ENCODE data around the gene FAM53A. TPM values are rescaled to one million over a fixed set of nuclear protein-coding genes. Genes with fewer than 3 reads are reported as not detected.

Gene FAM53A
- total RNA-seq, 2 experiments from 2014 or later: 1.4 to 1.8 TPM

DNA sequence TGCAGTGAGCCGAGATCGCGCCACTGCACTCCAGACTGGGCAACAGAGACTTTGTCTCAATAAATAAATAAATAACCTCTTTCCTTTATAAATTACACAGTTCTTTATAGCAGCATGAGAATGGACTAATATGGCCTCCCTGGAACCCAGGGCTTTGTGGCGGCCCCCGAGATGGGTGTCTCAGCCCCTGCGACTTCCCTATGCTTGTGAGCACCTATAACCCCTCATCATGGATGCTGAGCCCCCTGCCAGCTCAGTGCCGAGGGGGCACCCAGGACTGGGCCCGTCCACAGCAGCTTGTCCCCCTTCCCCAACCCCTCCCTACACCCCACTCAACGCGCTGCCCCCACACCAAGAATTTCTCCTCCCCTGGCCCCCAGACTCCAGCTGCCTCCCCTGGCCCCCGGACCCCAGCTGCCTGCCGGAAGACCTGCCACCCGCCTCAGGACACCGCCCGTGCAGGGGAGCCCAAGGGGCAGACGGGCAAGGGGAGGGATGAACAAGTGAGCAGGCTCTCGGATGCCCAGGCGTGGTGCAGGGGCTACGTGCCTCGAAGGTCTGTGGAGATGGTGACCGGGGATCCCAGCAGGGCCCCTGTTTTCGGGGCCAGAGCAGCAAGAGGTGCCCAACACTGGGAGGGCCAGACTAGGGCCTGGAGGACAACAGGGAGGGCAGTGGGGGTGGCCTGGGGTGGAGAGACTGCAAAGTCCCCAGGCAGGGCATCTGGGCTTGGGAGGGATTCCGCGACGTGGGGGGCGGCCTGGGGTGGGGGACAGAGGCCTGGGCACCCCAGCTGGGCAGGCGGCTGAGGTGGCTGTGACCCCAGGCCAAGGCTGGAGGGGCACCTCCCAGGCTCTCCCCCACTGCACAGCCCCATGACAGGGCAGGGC, 74.0 kb downstream of the FAM53A start:
- intact Hi-C loops (cut with micrococcal nuclease; ENCODE audit: unreplicated experiment): no loop called here
- no peak for TF ChIP-seq EZH2phosphoT487 (IDR thresholded peaks at IDR 0.05; ENCODE audit: borderline replicate concordance, low read depth, low read length)
- TF ChIP-seq, protein P1, sequence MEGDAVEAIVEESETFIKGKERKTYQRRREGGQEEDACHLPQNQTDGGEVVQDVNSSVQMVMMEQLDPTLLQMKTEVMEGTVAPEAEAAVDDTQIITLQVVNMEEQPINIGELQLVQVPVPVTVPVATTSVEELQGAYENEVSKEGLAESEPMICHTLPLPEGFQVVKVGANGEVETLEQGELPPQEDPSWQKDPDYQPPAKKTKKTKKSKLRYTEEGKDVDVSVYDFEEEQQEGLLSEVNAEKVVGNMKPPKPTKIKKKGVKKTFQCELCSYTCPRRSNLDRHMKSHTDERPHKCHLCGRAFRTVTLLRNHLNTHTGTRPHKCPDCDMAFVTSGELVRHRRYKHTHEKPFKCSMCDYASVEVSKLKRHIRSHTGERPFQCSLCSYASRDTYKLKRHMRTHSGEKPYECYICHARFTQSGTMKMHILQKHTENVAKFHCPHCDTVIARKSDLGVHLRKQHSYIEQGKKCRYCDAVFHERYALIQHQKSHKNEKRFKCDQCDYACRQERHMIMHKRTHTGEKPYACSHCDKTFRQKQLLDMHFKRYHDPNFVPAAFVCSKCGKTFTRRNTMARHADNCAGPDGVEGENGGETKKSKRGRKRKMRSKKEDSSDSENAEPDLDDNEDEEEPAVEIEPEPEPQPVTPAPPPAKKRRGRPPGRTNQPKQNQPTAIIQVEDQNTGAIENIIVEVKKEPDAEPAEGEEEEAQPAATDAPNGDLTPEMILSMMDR (conservative IDR thresholded peaks at IDR 0.05; ENCODE audit: low read length): no peak
- CTCF ChIA-PET (ENCODE audit: unreplicated experiment): no interaction called here
- Histone ChIP-seq H3K9me2 (ENCODE audit: insufficient read depth, low read length) (no peaks in the 10 kb centered on the region), H4K20me1 (ENCODE audit: insufficient read depth, low read length) (no peaks in the 10 kb centered on the region), H3K79me2 (ENCODE audit: insufficient read depth, low read depth, low read length) (no peaks in the 10 kb centered on the region), H2AFZ (ENCODE audit: low read length) (no peak overlapping the region), H3K27ac (ENCODE audit: low read depth, low read length, poor library complexity, severe bottlenecking) (no peak overlapping the region), H3K4me3 (ENCODE audit: low read depth, low read length, poor library complexity, severe bottlenecking) (no peak overlapping the region), H3K36me3 (ENCODE audit: insufficient read depth, low read length) (no peaks in the 10 kb centered on the region), H3K4me1 (ENCODE audit: insufficient read depth, low read length, poor library complexity, severe bottlenecking) (no peaks in the 10 kb centered on the region), H3K4me2 (ENCODE audit: low read length) (no peak overlapping the region), H3K9me3 (ENCODE audit: low read length) (no peaks in the 10 kb centered on the region)
- POLR2A ChIA-PET: interaction anchor here (0.6 kb wide), 2 partner anchors 329 to 1639 kb away, joined by 3 read pairs; partner anchors contain the start of gene MSANTD1
- DNase-seq (ENCODE audit: low spot score): no peak
- no TSS peak for BruUV-seq (replicated peaks)

DNA sequence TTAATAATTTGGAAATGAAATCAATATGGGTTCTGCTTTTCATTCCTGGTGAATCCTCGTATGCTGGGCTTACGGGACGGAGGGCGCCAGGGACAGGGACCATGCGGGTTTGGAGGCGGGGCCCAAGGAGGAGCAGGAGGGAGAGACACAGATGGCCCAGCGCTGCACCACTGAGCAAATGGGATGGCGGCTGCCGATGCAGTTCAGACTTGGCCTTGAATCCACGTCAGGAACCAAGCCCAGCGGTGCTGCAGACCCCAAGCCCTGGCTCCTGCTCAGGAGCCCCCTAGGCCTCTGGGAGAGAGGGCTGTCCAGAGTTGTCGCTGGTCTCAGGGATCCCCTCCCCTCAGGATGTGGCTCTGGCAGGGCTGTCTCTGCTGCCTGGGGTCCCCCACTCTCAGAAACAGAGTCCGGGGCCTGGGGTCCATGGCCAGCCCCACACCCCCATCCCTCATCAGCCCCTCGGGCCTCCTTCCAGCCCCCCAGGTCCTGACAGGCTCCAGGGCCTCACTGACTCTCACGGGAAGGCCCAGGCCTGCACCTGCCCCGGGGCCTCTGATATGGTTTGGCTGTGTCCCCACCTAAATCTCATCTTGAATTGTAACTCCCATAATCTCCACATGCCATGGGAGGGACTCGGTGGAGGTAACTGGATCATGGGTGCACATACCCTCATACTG, 75.2 kb downstream of the FAM53A start:
- no peak for DNase-seq (ENCODE audit: low spot score)
- Histone ChIP-seq H3K4me1 (ENCODE audit: insufficient read depth, low read length, poor library complexity, severe bottlenecking) (no peaks in the 10 kb centered on the region), H3K27ac (ENCODE audit: low read depth, low read length, poor library complexity, severe bottlenecking) (no peak overlapping the region), H2AFZ (ENCODE audit: low read length) (no peak overlapping the region), H3K9me2 (ENCODE audit: insufficient read depth, low read length) (no peaks in the 10 kb centered on the region), H3K36me3 (ENCODE audit: insufficient read depth, low read length) (no peaks in the 10 kb centered on the region), H3K9me3 (ENCODE audit: low read length) (no peaks in the 10 kb centered on the region), H3K4me3 (ENCODE audit: low read depth, low read length, poor library complexity, severe bottlenecking) (no peak overlapping the region), H3K79me2 (ENCODE audit: insufficient read depth, low read depth, low read length) (no peaks in the 10 kb centered on the region), H4K20me1 (ENCODE audit: insufficient read depth, low read length) (no peaks in the 10 kb centered on the region), H3K4me2 (ENCODE audit: low read length) (no peak overlapping the region)
- ChIA-PET POLR2A (no interaction called here), CTCF (ENCODE audit: unreplicated experiment) (no interaction called here)
- TF ChIP-seq EZH2phosphoT487 (IDR thresholded peaks at IDR 0.05; ENCODE audit: borderline replicate concordance, low read depth, low read length): no peak
- TF ChIP-seq, protein P1 (conservative IDR thresholded peaks at IDR 0.05; ENCODE audit: low read length): no peak
- BruUV-seq (replicated peaks): no TSS peak
- intact Hi-C loops (cut with micrococcal nuclease; ENCODE audit: unreplicated experiment): no loop called here
